ENCODE data around the gene CELF2. TPM values are rescaled to one million over a fixed set of nuclear protein-coding genes. Genes with fewer than 3 reads are reported as not detected.

CELF2 gene
- total and polyA plus RNA-seq, 2 of the 4 experiments (the other 2 are of a cell fraction) = 3.5 to 6.6 TPM

DNA sequence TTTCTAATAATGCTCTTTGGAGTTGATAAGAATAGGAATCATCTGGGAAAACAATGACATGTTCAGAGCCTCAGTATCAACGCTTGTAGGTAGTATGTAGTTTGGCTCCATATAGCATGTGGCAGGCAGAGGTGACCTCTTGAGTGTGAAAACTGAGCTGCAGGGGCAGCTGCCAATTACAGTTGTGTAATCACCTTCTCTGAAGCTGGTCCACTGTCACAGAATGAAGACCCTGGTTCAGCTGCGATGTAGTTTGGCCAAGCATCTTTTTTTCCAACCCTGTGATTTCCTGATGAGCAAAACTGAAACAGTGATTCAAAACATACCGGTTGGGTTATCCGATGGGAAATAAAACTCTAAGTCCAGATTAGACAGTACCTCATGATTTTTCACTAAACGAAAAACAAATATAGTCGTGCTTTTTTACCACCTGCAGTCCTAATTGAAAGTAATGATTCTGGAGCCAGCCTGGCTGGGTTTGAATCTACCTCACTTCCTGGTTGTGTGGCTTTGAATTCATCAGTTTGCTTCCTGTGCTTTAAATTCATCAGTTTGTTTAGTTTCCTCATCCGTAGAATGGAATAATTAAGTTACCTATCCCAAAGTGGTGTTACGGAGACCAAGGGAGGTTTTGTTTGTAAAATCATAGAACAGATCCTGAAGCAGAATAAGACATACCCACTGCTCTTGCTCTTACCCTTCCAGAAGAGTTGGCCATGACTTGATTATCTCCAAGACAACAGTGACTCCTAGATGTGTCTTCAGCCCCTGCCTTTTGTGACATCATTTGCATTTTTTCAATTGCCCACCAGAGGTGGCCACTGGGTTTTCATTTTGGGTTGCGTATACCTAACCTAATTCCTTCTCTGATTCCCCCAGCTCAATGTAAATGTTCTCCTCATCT is 87.4 kb downstream of the CELF2 start:
- Histone ChIP-seq H3K27ac (ENCODE audit: insufficient read depth, low read length) (no peak overlapping the region), H4K5ac (ENCODE audit: low read depth, low read length) (no peak overlapping the region), H4K20me1 (ENCODE audit: insufficient read depth, low read length) (no peaks in the 10 kb centered on the region), H3K4me3 (ENCODE audit: insufficient read depth, low read depth, low read length) (no peak overlapping the region), H2BK5ac (ENCODE audit: low read depth, low read length, poor library complexity, severe bottlenecking) (no peak overlapping the region), H3K4ac (ENCODE audit: low read depth, low read length) (no peak overlapping the region), H3K4me2 (ENCODE audit: low read depth, low read length) (no peak overlapping the region), H2AFZ (replicated peaks; ENCODE audit: low read length, poor library complexity) (no peak overlapping the region), H2AK5ac (ENCODE audit: low read depth, low read length) (no peak overlapping the region), H2BK20ac (ENCODE audit: low read depth, low read length) (no peak overlapping the region), H3K36me3 (ENCODE audit: control insufficient read depth, insufficient read depth, low read length) (no peaks in the 10 kb centered on the region), H3K14ac (replicated peaks; ENCODE audit: low read depth, low read length) (no peak overlapping the region), H3K27me3 (ENCODE audit: control insufficient read depth, insufficient read depth, low read length) (no peaks in the 10 kb centered on the region), H3K9me3 (ENCODE audit: control insufficient read depth, insufficient read depth, low read length) (no peaks in the 10 kb centered on the region), H3K18ac (ENCODE audit: low read depth, low read length) (no peak overlapping the region), H2BK15ac (ENCODE audit: low read depth, low read length) (no peak overlapping the region), H3K56ac (ENCODE audit: extremely low read depth, insufficient read depth, low read length) (no peak overlapping the region), H2AK9ac (replicated peaks; ENCODE audit: low read depth, low read length, poor library complexity) (no peak overlapping the region), H3K4me1 (ENCODE audit: control insufficient read depth, insufficient read depth, low read length) (no peaks in the 10 kb centered on the region), H4K91ac (ENCODE audit: insufficient read depth, low read depth, low read length) (no peak overlapping the region), H3K9me1 (ENCODE audit: insufficient read depth, low read length) (no peaks in the 10 kb centered on the region), H2BK120ac (ENCODE audit: low read depth, low read length) (no peak overlapping the region), H4K8ac (ENCODE audit: low read depth in 2 of 2, low read length in 2 of 2) (no peak overlapping the region), H3K23ac (ENCODE audit: low read depth, low read length) (no peak overlapping the region), H3K79me1 (ENCODE audit: low read depth in 1 of 2, low read length in 2 of 2) (no peaks in the 10 kb centered on the region), H3K9ac (ENCODE audit: low read depth, low read length) (no peak overlapping the region)
- WGBS, 2 experiments (ENCODE audit: extremely low coverage in 2 of 2, insufficient read length in 1 of 2) = 70% methylated on average over 2 of the region's 9 CpGs; no CpG with 5 or more reads in 1 of the 2 experiments
- no peak for DNase-seq
- no TSS peak for BruUV-seq (replicated peaks)
- ATAC-seq (ENCODE audit: low read depth) = no peak
- in situ Hi-C loops (cut with MboI; ENCODE audit: low sequenced_read_pairs) (no loop called here), dilution Hi-C loops (cut with HindIII; ENCODE audit: low sequenced_read_pairs, unreplicated experiment) (no loop called here), intact Hi-C loops (cut with micrococcal nuclease) (no loop called here)
- ChIA-PET POLR2A (ENCODE audit: unreplicated experiment) (no interaction called here), CTCF (no interaction called here)
- TF ChIP-seq RFX5 (IDR thresholded peaks at IDR 0.05; ENCODE audit: low read depth, low read length) = no peak
- no peak for TF ChIP-seq SMC3 (IDR thresholded peaks at IDR 0.05; ENCODE audit: low read depth, low read length)
- TF ChIP-seq MAFK (IDR thresholded peaks at IDR 0.05; ENCODE audit: low read depth, low read length) = no peak
- no peak for TF ChIP-seq MAZ (IDR thresholded peaks at IDR 0.05; ENCODE audit: borderline replicate concordance, low read depth, low read length)
- TF ChIP-seq RCOR1 (IDR thresholded peaks at IDR 0.05; ENCODE audit: insufficient replicate concordance, low read length) = no peak
- TF ChIP-seq CEBPB (IDR thresholded peaks at IDR 0.05; ENCODE audit: low read depth, low read length) = no peak
- TF ChIP-seq POLR2A (IDR thresholded peaks at IDR 0.05; ENCODE audit: low read depth, low read length) = no peak
- no peak for TF ChIP-seq RAD21 (IDR thresholded peaks at IDR 0.05; ENCODE audit: low read length)
- TF ChIP-seq, protein P1, sequence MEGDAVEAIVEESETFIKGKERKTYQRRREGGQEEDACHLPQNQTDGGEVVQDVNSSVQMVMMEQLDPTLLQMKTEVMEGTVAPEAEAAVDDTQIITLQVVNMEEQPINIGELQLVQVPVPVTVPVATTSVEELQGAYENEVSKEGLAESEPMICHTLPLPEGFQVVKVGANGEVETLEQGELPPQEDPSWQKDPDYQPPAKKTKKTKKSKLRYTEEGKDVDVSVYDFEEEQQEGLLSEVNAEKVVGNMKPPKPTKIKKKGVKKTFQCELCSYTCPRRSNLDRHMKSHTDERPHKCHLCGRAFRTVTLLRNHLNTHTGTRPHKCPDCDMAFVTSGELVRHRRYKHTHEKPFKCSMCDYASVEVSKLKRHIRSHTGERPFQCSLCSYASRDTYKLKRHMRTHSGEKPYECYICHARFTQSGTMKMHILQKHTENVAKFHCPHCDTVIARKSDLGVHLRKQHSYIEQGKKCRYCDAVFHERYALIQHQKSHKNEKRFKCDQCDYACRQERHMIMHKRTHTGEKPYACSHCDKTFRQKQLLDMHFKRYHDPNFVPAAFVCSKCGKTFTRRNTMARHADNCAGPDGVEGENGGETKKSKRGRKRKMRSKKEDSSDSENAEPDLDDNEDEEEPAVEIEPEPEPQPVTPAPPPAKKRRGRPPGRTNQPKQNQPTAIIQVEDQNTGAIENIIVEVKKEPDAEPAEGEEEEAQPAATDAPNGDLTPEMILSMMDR (conservative IDR thresholded peaks at IDR 0.05; ENCODE audit: low read depth, low read length) = no peak
- no peak for TF ChIP-seq BHLHE40 (IDR thresholded peaks at IDR 0.05; ENCODE audit: low read depth, low read length)
- TF ChIP-seq CHD1 (IDR thresholded peaks at IDR 0.05; ENCODE audit: low read depth, low read length) = no peak
- TF ChIP-seq, protein P2, sequence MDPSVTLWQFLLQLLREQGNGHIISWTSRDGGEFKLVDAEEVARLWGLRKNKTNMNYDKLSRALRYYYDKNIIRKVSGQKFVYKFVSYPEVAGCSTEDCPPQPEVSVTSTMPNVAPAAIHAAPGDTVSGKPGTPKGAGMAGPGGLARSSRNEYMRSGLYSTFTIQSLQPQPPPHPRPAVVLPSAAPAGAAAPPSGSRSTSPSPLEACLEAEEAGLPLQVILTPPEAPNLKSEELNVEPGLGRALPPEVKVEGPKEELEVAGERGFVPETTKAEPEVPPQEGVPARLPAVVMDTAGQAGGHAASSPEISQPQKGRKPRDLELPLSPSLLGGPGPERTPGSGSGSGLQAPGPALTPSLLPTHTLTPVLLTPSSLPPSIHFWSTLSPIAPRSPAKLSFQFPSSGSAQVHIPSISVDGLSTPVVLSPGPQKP (IDR thresholded peaks at IDR 0.05; ENCODE audit: borderline replicate concordance, low read depth, low read length) = no peak
- no peak for TF ChIP-seq NFE2L2 (IDR thresholded peaks at IDR 0.05; ENCODE audit: low read depth, low read length)
- no peak for TF ChIP-seq FOS (IDR thresholded peaks at IDR 0.05; ENCODE audit: low read depth, low read length)
- no peak for TF ChIP-seq MXI1 (IDR thresholded peaks at IDR 0.05; ENCODE audit: borderline replicate concordance, low read depth, low read length)
